ENCODE results near the gene RRAS2.

The RRAS2 gene

DNA sequence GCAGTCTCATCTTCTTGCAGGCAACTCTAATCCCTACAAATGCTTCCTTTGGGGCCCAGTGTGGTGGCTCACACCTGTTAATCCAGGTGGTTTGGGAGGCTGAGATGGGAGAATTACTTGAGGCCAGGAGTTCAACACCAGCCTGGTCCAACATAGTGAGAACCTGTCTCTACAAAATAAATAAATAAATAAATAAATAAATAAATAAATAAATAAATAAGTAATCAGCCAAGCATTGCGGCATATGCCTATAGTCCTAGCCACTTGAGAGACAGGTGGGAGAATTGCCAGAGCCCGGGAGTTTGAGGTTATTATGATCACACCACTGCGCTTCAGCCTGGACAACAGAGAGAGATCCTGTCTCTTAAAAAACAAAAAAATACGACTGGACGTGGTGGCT is 34.1 kb upstream of the RRAS2 start:
- no peaks in the 10 kb centered on the region for H3K9me3 ChIP-seq (replicated peaks; ENCODE audit: insufficient read depth, low read length)
- H3K79me2 ChIP-seq (ENCODE audit: low read length) = no peaks in the 10 kb centered on the region
- DNase-seq = no peak
- H3K9me2 ChIP-seq (replicated peaks; ENCODE audit: insufficient read depth, low read length) = no peaks in the 10 kb centered on the region
- TF ChIP-seq EZH2 (optimal IDR thresholded peaks at IDR 0.05; ENCODE audit: low read depth, low read length) = no peak
- TF ChIP-seq EZH2phosphoT487 (IDR thresholded peaks at IDR 0.05; ENCODE audit: low read length) = no peak
- no peak for TF ChIP-seq CTCF (IDR thresholded peaks at IDR 0.05; ENCODE audit: low read length)
- H3K27me3 ChIP-seq (replicated peaks; ENCODE audit: insufficient read depth, low read length) = no peaks in the 10 kb centered on the region
- no peak overlapping the region for H3K27ac ChIP-seq (ENCODE audit: low read length)
- no peaks in the 10 kb centered on the region for H3F3A ChIP-seq (ENCODE audit: insufficient read depth, low read length)
- no peaks in the 10 kb centered on the region for H4K20me1 ChIP-seq (ENCODE audit: insufficient read depth, low read length)
- no peak overlapping the region for H3K4me3 ChIP-seq (ENCODE audit: low read length)
- H3K36me3 ChIP-seq (replicated peaks; ENCODE audit: insufficient read depth, low read length) = no peaks in the 10 kb centered on the region
- no peak overlapping the region for H2AFZ ChIP-seq (ENCODE audit: low read length)
- H3K4me1 ChIP-seq (ENCODE audit: low read length) = no peaks in the 10 kb centered on the region
- H3K4me2 ChIP-seq (ENCODE audit: low read depth, low read length) = no peak overlapping the region
- H3K9ac ChIP-seq (ENCODE audit: low read length) = no peak overlapping the region

- TF ChIP-seq CTCF (IDR thresholded peaks at IDR 0.05; ENCODE audit: low read length) (no peak), EZH2 (optimal IDR thresholded peaks at IDR 0.05; ENCODE audit: low read depth, low read length) (no peak), EZH2phosphoT487 (IDR thresholded peaks at IDR 0.05; ENCODE audit: low read length) (no peak)
These were observed 31.7 kb upstream of the RRAS2 start for GRCh38 chr11:14390669-14391068.

DNA sequence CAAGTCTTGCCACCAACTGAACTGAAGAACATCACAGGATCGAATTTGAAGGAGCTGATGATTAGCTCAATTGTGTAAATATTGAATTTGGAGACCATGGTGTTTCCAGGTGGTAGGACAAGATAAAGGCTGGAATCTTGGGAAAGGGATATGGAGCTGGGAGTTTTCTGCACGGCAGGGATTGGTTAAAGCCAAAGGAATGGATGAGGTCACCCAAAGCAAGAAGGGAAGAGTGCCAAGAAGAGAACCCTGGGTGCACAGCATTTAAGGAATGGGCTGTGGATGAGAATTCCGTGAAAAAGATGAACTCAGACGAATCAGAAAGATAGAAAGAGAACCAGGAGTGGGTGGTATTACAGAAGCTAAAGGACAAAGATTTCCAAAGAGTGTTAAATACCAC is 29.4 kb upstream of the RRAS2 start:
- no peaks in the 10 kb centered on the region for H3F3A ChIP-seq (ENCODE audit: insufficient read depth, low read length)
- no peak overlapping the region for H2AFZ ChIP-seq (ENCODE audit: low read length)
- no peak overlapping the region for H3K4me3 ChIP-seq (ENCODE audit: low read length)
- no peaks in the 10 kb centered on the region for H3K4me1 ChIP-seq (ENCODE audit: low read length)
- no peaks in the 10 kb centered on the region for H3K79me2 ChIP-seq (ENCODE audit: low read length)
- no peaks in the 10 kb centered on the region for H3K9me2 ChIP-seq (replicated peaks; ENCODE audit: insufficient read depth, low read length)
- H3K9ac ChIP-seq (ENCODE audit: low read length) = no peak overlapping the region
- DNase-seq = no peak
- TF ChIP-seq EZH2phosphoT487 (IDR thresholded peaks at IDR 0.05; ENCODE audit: low read length) = no peak
- TF ChIP-seq EZH2 (optimal IDR thresholded peaks at IDR 0.05; ENCODE audit: low read depth, low read length) = no peak
- no peak for TF ChIP-seq CTCF (IDR thresholded peaks at IDR 0.05; ENCODE audit: low read length)
- H3K27ac ChIP-seq (ENCODE audit: low read length) = no peak overlapping the region
- no peak overlapping the region for H3K4me2 ChIP-seq (ENCODE audit: low read depth, low read length)
- H3K9me3 ChIP-seq (replicated peaks; ENCODE audit: insufficient read depth, low read length) = no peaks in the 10 kb centered on the region
- H3K36me3 ChIP-seq (replicated peaks; ENCODE audit: insufficient read depth, low read length) = no peaks in the 10 kb centered on the region
- no peaks in the 10 kb centered on the region for H3K27me3 ChIP-seq (replicated peaks; ENCODE audit: insufficient read depth, low read length)
- H4K20me1 ChIP-seq (ENCODE audit: insufficient read depth, low read length) = no peaks in the 10 kb centered on the region

More at GRCh38 chr11:14390669-14391068, 31.7 kb upstream of the RRAS2 start:
- Histone ChIP-seq H3K36me3 (replicated peaks; ENCODE audit: insufficient read depth, low read length) (no peaks in the 10 kb centered on the region), H3K4me3 (ENCODE audit: low read length) (no peak overlapping the region), H3K4me2 (ENCODE audit: low read depth, low read length) (no peak overlapping the region), H3F3A (ENCODE audit: insufficient read depth, low read length) (no peaks in the 10 kb centered on the region), H3K27me3 (replicated peaks; ENCODE audit: insufficient read depth, low read length) (no peaks in the 10 kb centered on the region), H2AFZ (ENCODE audit: low read length) (no peak overlapping the region), H4K20me1 (ENCODE audit: insufficient read depth, low read length) (no peaks in the 10 kb centered on the region), H3K4me1 (ENCODE audit: low read length) (no peaks in the 10 kb centered on the region), H3K9me2 (replicated peaks; ENCODE audit: insufficient read depth, low read length) (no peaks in the 10 kb centered on the region), H3K9me3 (replicated peaks; ENCODE audit: insufficient read depth, low read length) (no peaks in the 10 kb centered on the region), H3K9ac (ENCODE audit: low read length) (no peak overlapping the region), H3K27ac (ENCODE audit: low read length) (no peak overlapping the region), H3K79me2 (ENCODE audit: low read length) (no peaks in the 10 kb centered on the region)
- no peak for DNase-seq
